ENCODE data around the gene PARD3B. TPM values are rescaled to one million over a fixed set of nuclear protein-coding genes. Genes with fewer than 3 reads are reported as not detected.

The PARD3B gene
- polyA plus RNA-seq, 3 donors: not detected

GRCh38 chr2:204947405-204947804 lies 402.1 kb downstream of the PARD3B start:
- no peaks in the 10 kb centered on the region for H4K20me1 ChIP-seq (ENCODE audit: insufficient read depth, low read length)
- H3K9ac ChIP-seq (ENCODE audit: insufficient read depth, low read length, poor library complexity, severe bottlenecking): no peak overlapping the region
- no peak for TF ChIP-seq CTCF (IDR thresholded peaks at IDR 0.05)
- H3K27ac ChIP-seq (ENCODE audit: low read depth in 1 of 2, low read length in 2 of 2): no peak overlapping the region
- no peak for DNase-seq
- H2AFZ ChIP-seq (ENCODE audit: insufficient read depth, low read depth, low read length, poor library complexity, severe bottlenecking): no peak overlapping the region
- Mint-ChIP-seq H3K27ac (no peak overlapping the region), H3K4me1 (no peaks in the 10 kb centered on the region), H3K4me3 (no peak overlapping the region), H3K36me3 (no peaks in the 10 kb centered on the region), H3K27me3 (ENCODE audit: low read depth in 3 of 3) (peaks cover 0 to 2% (median 1%) of the 10 kb centered on the region in 3 donors), H3K9me3 (peaks cover 7 to 14% (median 10%) of the 10 kb centered on the region in 7 donors)
- peaks cover 8 to 14% of the 10 kb centered on the region in 2 donors for H3K9me3 ChIP-seq (replicated peaks in 1 of 2; ENCODE audit: control insufficient read depth in 1 of 2, insufficient read depth in 1 of 2, low read length in 2 of 2)
- no peaks in the 10 kb centered on the region for H3K36me3 ChIP-seq (replicated peaks in 1 of 2; ENCODE audit: control insufficient read depth in 1 of 2, insufficient read depth in 2 of 2, low read length in 2 of 2)
- H3K4me3 ChIP-seq (replicated peaks in 1 of 3; ENCODE audit: low read depth in 2 of 3, low read length in 3 of 3): no peak overlapping the region
- no peaks in the 10 kb centered on the region for H3K79me2 ChIP-seq (ENCODE audit: insufficient read depth, low read length)
- WGBS (ENCODE audit: insufficient coverage): no CpG with 5 or more reads among the region's 1 CpG
- H3K4me2 ChIP-seq (replicated peaks; ENCODE audit: extremely low read depth, low read length, poor library complexity, severe bottlenecking): no peak overlapping the region
- intact Hi-C loops (cut with micrococcal nuclease): no loop called here
- H3K27me3 ChIP-seq (ENCODE audit: control insufficient read depth in 2 of 2, insufficient read depth in 2 of 2, low read length in 2 of 2): no peaks in the 10 kb centered on the region
- H3K4me1 ChIP-seq (ENCODE audit: control insufficient read depth in 1 of 2, insufficient read depth in 2 of 2, low read length in 2 of 2): no peaks in the 10 kb centered on the region

GRCh38 chr2:204948024-204948763 lies 402.9 kb downstream of the PARD3B start:
- WGBS (ENCODE audit: insufficient coverage): 11% methylated on average over 1 of the region's 3 CpGs
- H2AFZ ChIP-seq (ENCODE audit: insufficient read depth, low read depth, low read length, poor library complexity, severe bottlenecking): no peak overlapping the region
- no peaks in the 10 kb centered on the region for H3K36me3 ChIP-seq (replicated peaks in 1 of 2; ENCODE audit: control insufficient read depth in 1 of 2, insufficient read depth in 2 of 2, low read length in 2 of 2)
- H3K79me2 ChIP-seq (ENCODE audit: insufficient read depth, low read length): no peaks in the 10 kb centered on the region
- no peak overlapping the region for H3K4me2 ChIP-seq (replicated peaks; ENCODE audit: extremely low read depth, low read length, poor library complexity, severe bottlenecking)
- no peaks in the 10 kb centered on the region for H3K4me1 ChIP-seq (ENCODE audit: control insufficient read depth in 1 of 2, insufficient read depth in 2 of 2, low read length in 2 of 2)
- no peak for TF ChIP-seq CTCF (IDR thresholded peaks at IDR 0.05)
- no peak overlapping the region for H3K9ac ChIP-seq (ENCODE audit: insufficient read depth, low read length, poor library complexity, severe bottlenecking)
- H3K36me3 Mint-ChIP-seq: no peaks in the 10 kb centered on the region
- H3K27ac ChIP-seq (ENCODE audit: low read depth in 1 of 2, low read length in 2 of 2): no peak overlapping the region
- DNase-seq: no peak
- H3K27ac Mint-ChIP-seq: no peak overlapping the region
- H3K4me1 Mint-ChIP-seq: no peaks in the 10 kb centered on the region
- no peaks in the 10 kb centered on the region for H4K20me1 ChIP-seq (ENCODE audit: insufficient read depth, low read length)
- peaks cover 8 to 14% of the 10 kb centered on the region in 2 donors for H3K9me3 ChIP-seq (replicated peaks in 1 of 2; ENCODE audit: control insufficient read depth in 1 of 2, insufficient read depth in 1 of 2, low read length in 2 of 2)
- H3K27me3 Mint-ChIP-seq (ENCODE audit: low read depth in 3 of 3): peaks cover 0 to 2% (median 1%) of the 10 kb centered on the region in 3 donors
- H3K4me3 Mint-ChIP-seq: no peak overlapping the region
- no peaks in the 10 kb centered on the region for H3K27me3 ChIP-seq (ENCODE audit: control insufficient read depth in 2 of 2, insufficient read depth in 2 of 2, low read length in 2 of 2)
- no peak overlapping the region for H3K4me3 ChIP-seq (replicated peaks in 1 of 3; ENCODE audit: low read depth in 2 of 3, low read length in 3 of 3)
- peaks cover 7 to 14% (median 10%) of the 10 kb centered on the region in 7 donors for H3K9me3 Mint-ChIP-seq
- intact Hi-C loops (cut with micrococcal nuclease): no loop called here

Data from CD14-positive monocyte (primary cell).